MM.1S (cell line): ENCODE measurements around the gene PCDHA1.

Experiments
- EZH2 ChIP-seq: fragments of 300-600 bp; sonication (generic); optimal IDR thresholded peaks from 2 replicates; pipeline ENCODE3; 2017; ENCODE audit warnings: low read depth, mild to moderate bottlenecking, antibody characterized with exemption, low read length, mixed read lengths
- TF ChIP-seq, protein P1 (sequence below): fragments of 300-600 bp; sonication (generic); IDR thresholded peaks from 2 replicates; pipeline ENCODE4 v1.5.1; 2016; ENCODE audit warnings: antibody characterized with exemption, low read length, mixed read lengths

DNA sequence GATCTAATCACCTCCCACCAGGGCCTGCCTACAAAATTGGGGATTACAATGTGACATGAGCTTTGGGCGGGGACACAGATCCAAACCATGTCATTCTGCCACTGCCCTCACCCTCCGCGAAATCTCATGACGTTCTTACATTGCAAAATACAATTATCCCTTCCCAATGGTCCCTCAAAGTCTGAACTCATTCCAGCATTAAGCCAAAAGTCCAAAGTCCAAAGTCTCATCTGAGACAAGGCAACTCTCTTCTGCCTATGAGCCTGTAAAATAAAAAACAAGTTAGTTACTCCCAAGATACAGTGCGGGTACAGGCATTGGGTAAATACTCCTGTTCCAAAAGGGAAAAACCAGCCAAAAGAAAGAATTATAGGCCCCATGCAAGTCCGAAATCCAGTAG is 165.7 kb downstream of the PCDHA1 start:
- TF ChIP-seq, protein P1, sequence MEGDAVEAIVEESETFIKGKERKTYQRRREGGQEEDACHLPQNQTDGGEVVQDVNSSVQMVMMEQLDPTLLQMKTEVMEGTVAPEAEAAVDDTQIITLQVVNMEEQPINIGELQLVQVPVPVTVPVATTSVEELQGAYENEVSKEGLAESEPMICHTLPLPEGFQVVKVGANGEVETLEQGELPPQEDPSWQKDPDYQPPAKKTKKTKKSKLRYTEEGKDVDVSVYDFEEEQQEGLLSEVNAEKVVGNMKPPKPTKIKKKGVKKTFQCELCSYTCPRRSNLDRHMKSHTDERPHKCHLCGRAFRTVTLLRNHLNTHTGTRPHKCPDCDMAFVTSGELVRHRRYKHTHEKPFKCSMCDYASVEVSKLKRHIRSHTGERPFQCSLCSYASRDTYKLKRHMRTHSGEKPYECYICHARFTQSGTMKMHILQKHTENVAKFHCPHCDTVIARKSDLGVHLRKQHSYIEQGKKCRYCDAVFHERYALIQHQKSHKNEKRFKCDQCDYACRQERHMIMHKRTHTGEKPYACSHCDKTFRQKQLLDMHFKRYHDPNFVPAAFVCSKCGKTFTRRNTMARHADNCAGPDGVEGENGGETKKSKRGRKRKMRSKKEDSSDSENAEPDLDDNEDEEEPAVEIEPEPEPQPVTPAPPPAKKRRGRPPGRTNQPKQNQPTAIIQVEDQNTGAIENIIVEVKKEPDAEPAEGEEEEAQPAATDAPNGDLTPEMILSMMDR, result no peak
- TF ChIP-seq EZH2, result no peak
